Skeletal muscle tissue (tissue), 4 donors: Measurements from ENCODE around the gene VWA5B1. TPM values are rescaled to one million over a fixed set of nuclear protein-coding genes. Genes with fewer than 3 reads are reported as not detected.

Source experiments
- H3K27ac ChIP-seq: one replicate; pipeline ENCODE4 v1.7.0; 2013; ENCODE audit warnings: mild to moderate bottlenecking, low read depth, low read length, inconsistent platforms
- H3K27me3 ChIP-seq, 3 donors: one replicate each; pipeline ENCODE4 v1.7.0; 2013; ENCODE audit warnings: low read length in 3 of 3; ENCODE audit not compliant: control insufficient read depth in 3 of 3, insufficient read depth in 3 of 3
- H3K36me3 ChIP-seq, 3 donors: one replicate each; pipeline ENCODE4 v1.7.0; 2013; ENCODE audit warnings: low read length in 3 of 3; ENCODE audit not compliant: control insufficient read depth in 3 of 3, insufficient read depth in 3 of 3
- H3K4me1 ChIP-seq, 3 donors: one replicate each; pipeline ENCODE4 v1.7.0; 2013; ENCODE audit warnings: low read length in 3 of 3, mild to moderate bottlenecking in 3 of 3; ENCODE audit not compliant: control insufficient read depth in 3 of 3, insufficient read depth in 3 of 3
- H3K4me3 ChIP-seq, 3 donors: one replicate each; pipeline ENCODE4 v1.7.0; 2013; ENCODE audit warnings: low read length in 3 of 3
- H3K9ac ChIP-seq, 3 donors: one replicate each; pipeline ENCODE4 v1.7.0; 2013; ENCODE audit warnings: low read length in 3 of 3, mild to moderate bottlenecking in 3 of 3, moderate library complexity in 2 of 3, low read depth in 1 of 3
- H3K9me3 ChIP-seq, 3 donors: one replicate each; pipeline ENCODE4 v1.7.0; 2013; ENCODE audit warnings: low read length in 3 of 3; ENCODE audit not compliant: control insufficient read depth in 3 of 3
- total RNA-seq: library from RNA; depleted of rRNA; stranded (reverse); fragments of >200 nt; gene quantifications from one replicate; pipeline ENCODE4 v1.2.3, GENCODE V29; 2014
- donor health status: Osteomylitis.

VWA5B1 gene, protein sequence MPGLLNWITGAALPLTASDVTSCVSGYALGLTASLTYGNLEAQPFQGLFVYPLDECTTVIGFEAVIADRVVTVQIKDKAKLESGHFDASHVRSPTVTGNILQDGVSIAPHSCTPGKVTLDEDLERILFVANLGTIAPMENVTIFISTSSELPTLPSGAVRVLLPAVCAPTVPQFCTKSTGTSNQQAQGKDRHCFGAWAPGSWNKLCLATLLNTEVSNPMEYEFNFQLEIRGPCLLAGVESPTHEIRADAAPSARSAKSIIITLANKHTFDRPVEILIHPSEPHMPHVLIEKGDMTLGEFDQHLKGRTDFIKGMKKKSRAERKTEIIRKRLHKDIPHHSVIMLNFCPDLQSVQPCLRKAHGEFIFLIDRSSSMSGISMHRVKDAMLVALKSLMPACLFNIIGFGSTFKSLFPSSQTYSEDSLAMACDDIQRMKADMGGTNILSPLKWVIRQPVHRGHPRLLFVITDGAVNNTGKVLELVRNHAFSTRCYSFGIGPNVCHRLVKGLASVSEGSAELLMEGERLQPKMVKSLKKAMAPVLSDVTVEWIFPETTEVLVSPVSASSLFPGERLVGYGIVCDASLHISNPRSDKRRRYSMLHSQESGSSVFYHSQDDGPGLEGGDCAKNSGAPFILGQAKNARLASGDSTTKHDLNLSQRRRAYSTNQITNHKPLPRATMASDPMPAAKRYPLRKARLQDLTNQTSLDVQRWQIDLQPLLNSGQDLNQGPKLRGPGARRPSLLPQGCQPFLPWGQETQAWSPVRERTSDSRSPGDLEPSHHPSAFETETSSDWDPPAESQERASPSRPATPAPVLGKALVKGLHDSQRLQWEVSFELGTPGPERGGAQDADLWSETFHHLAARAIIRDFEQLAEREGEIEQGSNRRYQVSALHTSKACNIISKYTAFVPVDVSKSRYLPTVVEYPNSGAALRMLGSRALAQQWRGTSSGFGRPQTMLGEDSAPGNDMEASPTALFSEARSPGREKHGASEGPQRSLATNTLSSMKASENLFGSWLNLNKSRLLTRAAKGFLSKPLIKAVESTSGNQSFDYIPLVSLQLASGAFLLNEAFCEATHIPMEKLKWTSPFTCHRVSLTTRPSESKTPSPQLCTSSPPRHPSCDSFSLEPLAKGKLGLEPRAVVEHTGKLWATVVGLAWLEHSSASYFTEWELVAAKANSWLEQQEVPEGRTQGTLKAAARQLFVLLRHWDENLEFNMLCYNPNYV
- total RNA-seq, result 0.52 TPM

DNA sequence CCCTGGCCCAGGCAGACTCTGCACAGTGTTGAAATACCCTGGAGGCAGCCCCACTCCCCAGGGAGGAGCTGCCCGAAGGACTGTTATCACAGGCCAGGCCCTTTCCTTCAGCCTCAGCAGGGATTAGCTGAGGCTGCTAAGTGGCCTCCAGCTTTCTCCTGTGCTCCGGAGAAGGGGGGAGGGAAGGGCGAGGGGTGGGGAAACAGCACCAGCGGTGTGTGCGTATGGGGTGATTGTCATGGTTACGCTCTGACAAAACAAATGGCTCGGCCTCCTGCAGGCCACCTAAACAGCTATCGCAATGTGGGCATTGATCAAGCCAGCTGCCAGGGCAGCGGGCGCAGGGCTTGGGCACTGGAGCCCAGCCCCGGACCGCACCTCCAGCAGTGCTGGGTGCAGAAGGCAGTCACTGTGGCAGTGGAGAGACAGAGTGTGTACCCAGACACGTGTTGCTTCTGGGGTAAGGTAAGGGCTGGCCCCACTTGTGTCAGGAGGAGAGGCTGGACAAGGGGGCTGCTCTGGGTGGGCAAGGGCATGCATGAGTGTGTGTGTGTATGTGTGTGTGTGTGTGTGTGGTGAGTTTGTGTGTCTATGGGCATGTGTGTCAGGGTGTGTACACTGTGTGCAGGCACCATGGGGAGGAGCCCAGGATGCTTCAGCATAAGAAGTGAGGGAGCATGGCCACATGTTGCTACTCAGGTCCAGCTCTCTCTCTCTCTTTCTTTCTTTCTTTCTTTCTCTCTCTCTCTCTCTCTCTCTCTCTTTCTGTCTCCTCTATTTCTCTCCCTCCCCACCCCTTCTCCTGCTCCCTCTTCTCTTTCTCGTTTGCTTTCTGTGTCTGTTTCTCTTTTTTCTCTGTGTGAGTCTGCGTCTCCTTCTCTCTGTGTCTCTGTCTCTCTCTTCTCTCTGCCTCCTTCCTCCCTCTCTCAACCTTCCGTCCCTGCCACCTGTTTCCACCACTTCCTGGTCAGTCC lies at the start of gene VWA5B1:
VWA5B1 (plus strand) TSS at position 252 of the 974 bp plus-strand sequence. CDS start 19,727 bp downstream, outside the sequence.
- no peak within 1 kb of the TSS for H3K9ac ChIP-seq
- H3K36me3 ChIP-seq, result no peaks in the 10 kb centered on the region
- H3K4me3 ChIP-seq, result no peak within 1 kb of the TSS
- H3K27ac ChIP-seq, result no peak within 1 kb of the TSS
- no peaks in the 10 kb centered on the region for H3K9me3 ChIP-seq
- no peaks in the 10 kb centered on the region for H3K4me1 ChIP-seq
- H3K27me3 ChIP-seq, result peaks cover 21 to 42% (median 36%) of the 10 kb centered on the region in 3 donors

DNA sequence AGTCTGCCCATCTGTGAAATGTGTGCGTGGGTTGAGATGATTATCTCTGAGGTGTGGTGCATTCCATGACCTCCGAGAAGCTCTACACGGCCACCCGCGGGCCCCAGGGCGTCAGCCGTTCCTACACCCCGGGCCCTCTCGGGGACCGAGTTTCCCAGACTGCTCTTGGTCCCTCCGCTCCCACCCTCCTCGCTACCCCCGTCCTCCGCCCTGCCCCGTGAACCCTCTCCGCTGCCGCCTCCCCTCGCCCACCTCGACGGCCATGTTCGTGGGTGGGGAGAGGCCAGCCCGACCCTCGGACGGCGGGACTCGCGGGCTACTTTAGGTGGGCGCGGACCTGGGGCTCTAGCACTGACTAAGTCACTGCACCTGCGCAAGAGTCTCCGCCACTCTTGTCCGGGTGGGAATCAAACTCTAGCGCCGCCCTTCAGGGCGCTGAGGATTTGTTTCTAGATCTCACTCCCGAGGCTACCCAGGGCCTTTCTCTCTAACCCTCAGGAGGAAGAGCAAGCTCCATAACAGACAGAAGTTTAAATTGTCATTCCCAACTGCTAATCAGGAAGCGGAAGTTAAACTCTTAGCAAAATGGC lies 47.7 kb upstream of the VWA5B1 start:
- H3K27me3 ChIP-seq, result peaks cover 11 to 18% (median 14%) of the 10 kb centered on the region in 3 donors

GRCh38 chr1:20248971-20249612 lies 41.6 kb upstream of the VWA5B1 start:
- Histone ChIP-seq H3K4me3 (no peak overlapping the region), H3K4me1 (no peaks in the 10 kb centered on the region), H3K27me3 (peaks cover 4 to 8% (median 7%) of the 10 kb centered on the region in 3 donors), H3K36me3 (no peaks in the 10 kb centered on the region), H3K9me3 (no peaks in the 10 kb centered on the region), H3K27ac (no peak overlapping the region), H3K9ac (no peak overlapping the region)

More for the DNA sequence above, 47.7 kb upstream of the VWA5B1 start:
- Histone ChIP-seq H3K4me3 (no peak overlapping the region), H3K36me3 (no peaks in the 10 kb centered on the region), H3K9ac (no peak overlapping the region), H3K4me1 (no peaks in the 10 kb centered on the region), H3K9me3 (no peaks in the 10 kb centered on the region), H3K27ac (no peak overlapping the region)

DNA sequence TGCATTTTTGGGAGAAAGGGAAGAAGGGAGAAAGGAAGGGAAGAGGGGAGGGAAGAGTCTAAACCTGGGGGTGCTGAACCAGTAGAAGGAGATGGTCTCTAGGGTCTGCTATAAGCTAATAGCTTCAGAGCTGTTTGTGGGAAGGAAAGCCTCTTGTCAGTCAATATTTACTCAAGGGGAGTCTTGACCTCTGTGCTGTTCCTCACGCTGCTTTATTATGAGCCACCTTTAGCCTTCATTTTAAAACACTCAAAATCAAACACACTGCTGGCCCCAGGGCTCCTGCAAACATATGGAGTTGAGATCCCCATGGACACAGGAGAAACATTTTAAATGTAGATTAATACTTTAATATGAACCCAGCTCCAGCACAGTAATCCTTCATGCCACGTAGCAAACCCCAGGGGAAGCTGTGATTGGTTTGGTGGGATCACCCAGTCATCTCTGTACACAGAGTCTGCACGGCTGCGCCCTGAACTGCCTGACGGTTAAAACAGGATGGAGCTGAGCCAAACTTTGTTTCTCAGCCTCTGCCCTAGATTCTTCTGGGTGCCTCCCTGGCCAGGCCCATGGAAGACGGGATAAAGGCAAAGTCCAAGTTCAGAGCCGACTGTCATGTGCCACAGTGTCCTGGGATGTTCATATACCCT lies 40.2 kb upstream of the VWA5B1 start:
- H3K27me3 ChIP-seq, result peaks cover 4 to 10% (median 7%) of the 10 kb centered on the region in 3 donors
- no peak overlapping the region for H3K4me3 ChIP-seq
- no peak overlapping the region for H3K9ac ChIP-seq
- H3K4me1 ChIP-seq, result no peaks in the 10 kb centered on the region
- no peak overlapping the region for H3K27ac ChIP-seq
- H3K36me3 ChIP-seq, result no peaks in the 10 kb centered on the region
- H3K9me3 ChIP-seq, result no peaks in the 10 kb centered on the region

- H3K9ac ChIP-seq, result no peak overlapping the region
- H3K4me1 ChIP-seq, result no peaks in the 10 kb centered on the region
- no peak overlapping the region for H3K4me3 ChIP-seq
- H3K36me3 ChIP-seq, result no peaks in the 10 kb centered on the region
- no peaks in the 10 kb centered on the region for H3K9me3 ChIP-seq
- peaks cover 0 to 16% (median 10%) of the 10 kb centered on the region in 3 donors for H3K27me3 ChIP-seq
- H3K27ac ChIP-seq, result no peak overlapping the region
These were observed 38.1 kb upstream of the VWA5B1 start for GRCh38 chr1:20252587-20252986.

- H3K4me3 ChIP-seq, result no peak overlapping the region
- no peak overlapping the region for H3K27ac ChIP-seq
- H3K36me3 ChIP-seq, result no peaks in the 10 kb centered on the region
- no peaks in the 10 kb centered on the region for H3K9me3 ChIP-seq
- peaks cover 0 to 18% (median 4%) of the 10 kb centered on the region in 3 donors for H3K27me3 ChIP-seq
- no peak overlapping the region for H3K9ac ChIP-seq
- H3K4me1 ChIP-seq, result no peaks in the 10 kb centered on the region
These were observed 35.0 kb upstream of the VWA5B1 start for GRCh38 chr1:20255666-20256065.

GRCh38 chr1:20259646-20260045 lies 31.0 kb upstream of the VWA5B1 start:
- Histone ChIP-seq H3K9me3 (no peaks in the 10 kb centered on the region), H3K9ac (no peak overlapping the region), H3K4me1 (no peaks in the 10 kb centered on the region), H3K27me3 (peaks cover 0 to 16% (median 0%) of the 10 kb centered on the region in 3 donors), H3K36me3 (no peaks in the 10 kb centered on the region), H3K4me3 (no peak overlapping the region), H3K27ac (no peak overlapping the region)

GRCh38 chr1:20261095-20261494 lies 29.6 kb upstream of the VWA5B1 start:
- no peaks in the 10 kb centered on the region for H3K9me3 ChIP-seq
- H3K4me1 ChIP-seq, result peaks cover 0 to 6% (median 6%) of the 10 kb centered on the region in 3 donors
- no peak overlapping the region for H3K27ac ChIP-seq
- no peak overlapping the region for H3K9ac ChIP-seq
- peaks cover 0 to 13% (median 0%) of the 10 kb centered on the region in 3 donors for H3K27me3 ChIP-seq
- no peak overlapping the region for H3K4me3 ChIP-seq
- no peaks in the 10 kb centered on the region for H3K36me3 ChIP-seq
